C4-2B (cell line): ENCODE data around the gene ZFX.

Source experiments
- H3K27ac ChIP-seq: fragments of 450-650 bp; 2 replicates; pipeline ENCODE4 v1.5.1; 2017
- CTCF ChIP-seq: fragments of 450-650 bp; conservative IDR thresholded peaks from 2 replicates; pipeline ENCODE4 v1.5.1; 2017; ENCODE audit warnings: mild to moderate bottlenecking
- ZFX ChIP-seq: fragments of 450-650 bp; IDR thresholded peaks from 2 replicates; pipeline ENCODE4 v1.6.1; 2017

ZFX gene

GRCh38 chrX:24259544-24260240 is 110.2 kb downstream of the ZFX start:
- no peak overlapping the region for H3K27ac ChIP-seq
- TF ChIP-seq ZFX (no peak), CTCF (peak; percentile 73)

GRCh38 chrX:24260842-24261550 is 111.5 kb downstream of the ZFX start:
- H3K27ac ChIP-seq, result no peak overlapping the region
- TF ChIP-seq CTCF, result no peak
- TF ChIP-seq ZFX, result no peak

GRCh38 chrX:24262309-24262708 is 112.8 kb downstream of the ZFX start:
- H3K27ac ChIP-seq, result no peak overlapping the region
- no peak for TF ChIP-seq CTCF
- no peak for TF ChIP-seq ZFX

- no peak overlapping the region for H3K27ac ChIP-seq
- TF ChIP-seq CTCF, result no peak
- TF ChIP-seq ZFX, result no peak
Measured at GRCh38 chrX:24264383-24264782, 114.9 kb downstream of the ZFX start.
